Stimulated activated CD4-positive, alpha-beta T cell treated with anti-CD3 and anti-CD28 coated beads, Interleukin-2, amount 100 ng/mL, for 48 hours (primary cell): Measurements from ENCODE around the gene PCSK5.

Experiments
- DNase-seq, 2 donors: peaks; one replicate each; pipeline ENCODE4 v3.0.0-alpha.2; 2020

The PCSK5 gene

DNA sequence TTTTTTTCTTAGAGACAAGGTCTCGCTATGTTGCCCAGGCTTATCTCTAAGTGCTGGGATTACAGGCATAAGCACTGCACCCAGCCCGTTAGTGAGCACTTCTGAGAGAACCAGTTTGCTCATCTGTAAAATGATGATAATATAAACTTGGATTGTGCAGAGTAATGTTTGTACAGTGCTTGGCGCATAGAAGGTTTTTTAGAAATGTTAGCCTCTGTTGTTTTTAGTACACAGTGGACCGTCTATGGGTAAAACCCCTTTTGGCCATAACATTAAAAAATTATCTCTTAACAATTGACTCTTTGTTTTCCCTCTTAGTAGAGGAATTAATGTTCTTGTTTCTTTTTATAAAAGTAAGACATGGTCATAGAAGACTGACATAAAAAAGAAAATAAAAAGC is 202.1 kb downstream of the PCSK5 start:
- no peak for DNase-seq

DNA sequence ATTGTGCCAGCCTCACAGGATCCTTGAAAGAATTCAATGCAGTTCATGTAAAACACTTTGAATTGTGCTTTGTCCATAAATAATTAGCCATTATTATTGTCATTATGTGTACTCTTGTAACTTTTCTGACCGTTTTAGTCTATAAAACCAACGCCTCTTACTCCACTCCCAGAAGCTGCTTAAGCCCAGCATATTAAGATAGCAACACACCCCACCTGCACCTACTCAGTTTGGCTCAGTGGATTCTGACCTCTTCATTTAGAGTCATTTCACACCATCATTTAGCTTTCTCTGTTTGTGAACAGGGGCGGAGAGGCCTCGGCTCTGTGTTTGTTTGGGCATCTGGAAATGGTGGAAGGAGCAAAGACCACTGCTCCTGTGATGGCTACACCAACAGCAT is 205.1 kb downstream of the PCSK5 start:
- DNase-seq: no peak

DNA sequence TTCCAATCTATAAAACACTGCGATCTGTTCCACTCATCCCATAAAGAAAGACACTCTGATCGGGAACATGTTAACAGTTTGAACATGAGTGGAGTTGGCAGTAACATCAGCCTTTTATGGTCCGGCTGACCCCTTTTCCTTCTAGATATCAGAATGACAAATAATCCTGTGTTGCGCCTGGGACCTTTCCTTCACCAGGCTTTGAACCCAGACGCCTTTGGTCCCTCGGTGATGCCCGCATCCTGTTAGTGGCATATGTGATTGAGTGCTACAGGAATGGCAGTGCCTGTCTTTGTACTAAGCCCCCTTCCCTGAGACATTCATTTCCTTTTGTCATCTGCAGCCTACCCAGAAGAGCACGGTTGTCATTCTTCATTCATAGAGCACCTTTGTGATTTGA is 209.0 kb downstream of the PCSK5 start:
- DNase-seq: no peak

DNA sequence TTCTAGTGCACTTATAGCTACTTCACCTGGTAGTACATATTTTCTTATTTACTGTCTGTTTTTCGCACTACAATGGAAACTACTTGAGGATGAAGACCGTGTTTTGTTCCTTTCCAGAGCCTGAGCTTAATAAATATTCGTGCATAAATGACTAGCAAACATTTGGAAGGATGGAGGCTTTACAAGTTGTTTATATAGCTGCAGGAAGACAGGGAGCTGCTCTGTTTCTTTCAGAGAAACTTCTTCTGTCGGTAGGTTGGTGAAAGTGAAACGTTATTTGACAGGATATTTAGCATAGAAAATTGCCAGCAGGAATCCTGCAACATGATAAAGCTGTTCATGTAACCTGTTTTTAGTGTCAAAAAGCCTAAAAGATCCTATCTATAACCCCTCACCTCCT is 210.6 kb downstream of the PCSK5 start:
- DNase-seq: no peak

DNA sequence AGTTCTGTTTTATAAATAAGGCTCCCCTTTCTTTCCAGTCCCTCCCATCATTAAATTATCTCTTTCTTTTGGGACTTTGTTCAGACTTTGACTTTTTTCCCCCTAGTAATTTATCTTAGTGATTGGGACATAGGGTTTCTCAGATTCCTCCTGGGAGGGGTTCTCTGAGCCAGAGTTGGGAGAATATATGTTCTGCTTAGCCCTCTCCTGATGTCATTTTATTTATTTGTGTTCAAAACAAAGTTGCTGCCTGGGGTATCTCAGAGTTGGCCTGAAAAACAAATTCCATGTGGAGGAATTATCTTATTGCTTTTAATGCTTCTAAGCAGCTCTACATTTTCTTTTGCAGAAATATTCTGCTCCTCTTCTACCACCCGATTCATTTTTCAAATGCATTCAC is 211.0 kb downstream of the PCSK5 start:
- DNase-seq: no peak

DNA sequence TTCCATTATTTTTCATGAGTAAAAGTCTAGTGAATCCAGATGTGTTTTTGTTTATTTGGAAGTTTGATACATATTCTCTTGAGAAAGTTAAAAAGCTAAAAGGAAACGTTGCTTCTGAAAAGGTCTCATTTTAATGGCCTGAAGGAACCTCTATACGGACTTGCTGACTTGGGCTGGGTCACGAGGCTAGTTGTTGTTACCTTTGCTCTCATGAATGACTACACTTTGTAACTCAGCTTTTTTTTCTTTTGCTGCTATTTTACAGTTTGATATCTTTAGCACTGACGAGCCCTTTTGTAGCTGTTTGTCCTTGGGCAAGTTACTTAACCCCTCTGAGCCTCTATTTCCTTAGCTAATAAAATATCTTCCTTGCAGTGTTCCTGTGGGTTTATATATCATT is 211.5 kb downstream of the PCSK5 start:
- DNase-seq: no peak

DNA sequence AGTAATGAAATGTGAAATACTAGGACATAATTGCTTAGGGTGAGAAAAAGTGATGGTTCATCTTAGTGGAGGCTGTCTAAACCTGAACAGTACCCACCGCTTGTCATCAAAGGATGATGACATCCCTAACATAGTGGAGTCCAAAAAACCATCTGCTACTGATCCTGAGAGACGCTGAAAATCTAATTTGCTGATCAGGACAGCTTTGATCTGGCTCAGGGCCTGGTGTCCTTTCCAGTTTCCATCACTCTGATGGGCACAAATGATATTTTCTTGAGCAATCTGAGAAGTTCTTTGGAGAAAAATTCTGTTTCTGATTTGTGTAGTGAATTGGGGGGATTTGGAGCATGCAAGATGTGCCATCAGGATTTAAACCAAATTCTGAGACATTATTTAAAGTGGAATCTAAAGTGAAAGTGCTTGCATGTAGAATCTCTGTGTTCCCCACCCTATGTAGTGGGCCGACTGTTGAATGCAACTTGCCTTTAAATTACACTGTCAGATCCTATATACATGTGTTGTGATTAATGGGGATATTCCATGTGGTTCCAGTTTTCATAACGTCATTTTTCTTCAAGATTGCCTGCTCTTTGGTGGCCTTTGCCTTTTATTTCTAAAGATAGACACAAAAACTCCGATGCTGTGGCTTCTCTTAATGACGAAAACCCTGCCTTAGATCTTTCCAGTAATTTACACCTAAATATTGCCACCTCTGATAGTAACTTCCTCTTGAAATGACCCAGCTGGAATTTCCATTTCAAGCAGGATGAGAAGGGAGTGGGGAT is 213.2 kb downstream of the PCSK5 start:
- no peak for DNase-seq

DNA sequence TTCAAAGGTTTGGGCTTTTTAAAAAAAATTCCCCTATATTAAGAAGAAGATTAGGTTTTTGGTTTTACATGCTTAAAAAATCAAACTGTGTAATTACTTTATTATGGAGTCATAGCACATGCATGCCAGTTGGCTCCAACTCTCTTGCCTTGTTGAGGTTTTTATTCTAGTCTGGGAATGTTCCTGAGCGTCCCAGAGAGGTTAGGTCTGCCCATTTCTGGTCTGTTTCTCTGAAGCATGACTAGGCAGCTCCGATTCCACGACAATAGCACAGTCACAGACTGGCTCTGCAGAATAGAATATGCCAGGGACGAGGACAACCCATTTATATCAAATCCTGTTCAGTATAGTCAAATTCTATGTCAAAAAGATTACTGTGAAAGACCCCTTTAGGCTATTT is 217.0 kb downstream of the PCSK5 start:
- no peak for DNase-seq

DNA sequence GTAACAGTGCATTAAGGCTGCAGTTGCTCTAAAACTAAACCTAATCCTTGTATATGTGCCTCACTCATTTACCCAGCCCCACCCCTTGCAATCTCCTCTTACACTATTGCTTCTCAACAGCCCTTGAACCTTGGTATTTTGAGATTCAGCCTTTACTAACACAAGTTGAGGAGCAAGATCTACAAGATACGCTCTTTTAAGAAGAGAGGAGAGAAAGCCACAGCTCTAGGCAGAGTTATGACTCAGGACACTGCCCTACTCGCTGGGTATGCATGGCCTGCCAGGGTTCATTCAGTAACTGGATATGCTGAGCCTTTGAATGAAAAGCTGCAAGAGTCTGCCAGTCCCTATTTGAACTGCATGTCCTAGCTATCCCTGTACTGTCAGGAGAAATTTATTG is 219.5 kb downstream of the PCSK5 start:
- no peak for DNase-seq

DNA sequence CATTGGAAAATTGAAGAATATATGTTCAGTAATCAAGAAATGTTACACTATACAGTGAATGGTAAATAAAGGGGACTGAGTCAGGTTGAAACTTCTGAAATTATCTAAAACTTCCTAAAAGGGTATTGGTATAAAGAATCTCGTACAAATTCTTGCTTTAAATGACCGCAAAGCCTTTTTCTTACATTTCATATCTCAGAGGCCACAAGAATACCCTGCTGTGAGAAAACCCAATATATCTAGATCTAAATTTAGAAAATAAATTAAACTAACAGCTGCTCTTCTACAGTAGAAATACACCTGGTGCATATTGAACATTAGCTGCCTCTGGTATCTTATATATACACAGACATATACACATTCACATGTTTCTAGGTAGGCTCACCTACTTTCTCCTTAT is 221.7 kb downstream of the PCSK5 start:
- no peak for DNase-seq

DNA sequence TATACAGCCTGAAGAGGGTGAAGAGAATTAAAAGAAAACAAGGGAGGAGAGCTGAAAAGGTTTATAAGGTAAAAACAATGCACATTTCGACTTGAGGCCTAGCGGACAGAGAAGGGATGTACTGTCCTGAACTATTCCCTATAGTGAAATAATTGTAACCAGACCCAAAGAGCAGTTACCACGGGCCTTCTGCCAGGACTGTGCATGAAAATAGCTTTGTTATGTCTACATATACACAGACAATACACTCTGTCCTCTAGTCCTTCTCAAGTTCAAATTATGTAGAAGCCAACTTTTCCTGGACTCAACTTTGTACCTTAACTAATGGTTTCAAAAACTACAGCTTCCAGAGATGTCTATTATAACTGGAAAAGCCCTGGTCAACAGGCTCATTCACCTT is 223.7 kb downstream of the PCSK5 start:
- DNase-seq: no peak

DNA sequence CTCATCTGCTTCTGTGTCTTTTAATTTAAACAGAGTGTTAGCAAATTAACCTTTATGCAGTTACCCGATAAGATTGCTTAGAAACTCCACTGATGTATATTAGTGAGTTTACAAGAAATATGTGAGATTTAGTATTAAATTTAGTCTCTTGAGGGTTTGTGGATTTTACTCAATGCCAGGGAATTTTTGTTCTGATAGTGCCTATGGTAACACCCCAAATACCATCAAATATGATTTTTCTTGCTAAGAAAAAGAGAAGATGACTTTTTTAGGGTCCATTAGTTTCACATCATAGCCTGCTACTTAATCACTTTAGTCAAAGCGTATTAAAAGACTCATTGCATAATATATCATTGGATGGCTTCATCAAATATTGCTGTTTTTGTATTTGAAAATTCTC is 224.9 kb downstream of the PCSK5 start:
- DNase-seq: no peak

DNA sequence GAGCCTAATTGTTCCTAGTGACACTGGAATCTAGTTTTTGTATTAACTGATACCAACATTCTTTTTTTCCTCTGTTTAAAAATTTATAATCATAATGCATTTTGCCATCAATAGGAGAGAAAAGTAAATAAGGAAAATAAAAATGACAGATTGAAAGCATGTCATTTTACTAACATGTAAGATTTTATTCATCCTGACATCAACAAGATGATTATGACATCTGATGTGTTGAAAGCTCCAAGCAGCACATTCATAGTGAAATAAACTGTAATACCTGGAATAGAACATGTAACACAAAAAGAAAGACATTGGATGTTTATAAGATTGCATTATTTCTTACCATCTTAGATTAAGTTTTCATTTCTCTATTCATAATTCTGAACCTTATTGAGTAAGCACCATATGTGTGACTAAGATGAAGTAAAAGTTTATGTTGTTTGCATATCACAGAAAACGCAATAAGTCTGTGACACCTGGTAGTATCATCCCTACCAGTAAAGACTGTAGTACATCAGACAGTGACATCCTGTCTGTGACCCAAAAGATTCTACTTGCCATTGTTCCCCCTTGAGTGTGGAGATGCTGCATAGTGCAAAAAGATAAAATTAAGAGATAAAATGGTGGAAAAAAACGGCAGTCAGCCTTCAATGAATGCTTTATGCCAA is 225.6 kb downstream of the PCSK5 start:
- no peak for DNase-seq

DNA sequence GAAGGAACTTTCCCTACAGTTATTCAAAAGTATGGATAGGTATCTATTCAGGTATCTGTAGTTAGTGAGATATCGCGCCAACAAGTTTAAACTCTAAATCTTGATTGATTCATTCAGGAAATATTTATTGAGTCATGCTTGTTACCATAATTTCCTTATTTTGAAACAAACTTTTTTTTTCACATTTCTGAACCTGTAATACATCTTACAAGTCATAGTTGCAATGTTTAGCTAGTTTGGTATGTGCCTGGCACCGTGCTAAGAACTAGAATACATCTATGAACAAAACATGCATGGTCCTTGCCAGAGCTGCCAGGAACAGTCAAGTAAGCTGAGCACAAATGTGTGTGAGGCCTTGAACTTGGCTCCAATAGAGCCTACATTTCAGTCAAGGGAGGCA is 226.4 kb downstream of the PCSK5 start:
- no peak for DNase-seq

DNA sequence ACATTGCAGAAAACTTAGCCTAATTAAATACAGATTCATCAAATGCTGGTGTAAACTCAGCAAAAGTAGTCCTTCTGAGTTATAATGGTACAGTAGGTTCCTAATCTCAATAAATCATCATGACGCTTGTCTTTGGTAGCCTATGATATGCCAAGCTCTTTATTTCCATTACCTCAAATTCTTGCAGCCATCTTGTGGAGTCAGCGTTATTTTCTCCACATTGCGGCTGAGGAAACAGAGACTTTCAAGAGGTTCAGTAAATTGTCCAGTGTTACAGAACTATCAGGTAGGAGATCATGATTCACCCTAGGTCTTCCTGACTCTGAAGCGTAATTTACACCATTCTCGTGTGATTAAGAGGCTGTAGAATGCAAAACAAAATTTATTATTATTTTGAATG is 237.2 kb downstream of the PCSK5 start:
- no peak for DNase-seq

DNA sequence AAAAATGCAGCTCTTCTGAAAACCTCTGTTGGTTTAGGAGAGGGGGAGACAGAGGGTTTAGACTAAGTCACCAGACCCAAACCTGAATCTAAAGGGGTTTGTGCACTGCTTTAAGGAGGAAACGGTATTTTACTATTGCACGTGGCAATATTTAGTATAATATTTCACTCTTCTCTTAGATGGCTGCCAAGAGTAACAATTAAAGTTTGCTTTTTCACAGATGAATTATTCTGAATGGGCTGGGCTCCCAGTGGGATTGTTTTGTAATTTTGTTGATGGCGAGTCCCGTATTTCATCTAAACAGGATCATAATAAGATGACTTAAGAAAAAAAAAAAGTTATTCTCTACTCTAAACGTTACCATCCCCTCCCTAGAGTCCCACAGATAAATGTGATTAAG is 245.4 kb downstream of the PCSK5 start:
- no peak for DNase-seq

DNA sequence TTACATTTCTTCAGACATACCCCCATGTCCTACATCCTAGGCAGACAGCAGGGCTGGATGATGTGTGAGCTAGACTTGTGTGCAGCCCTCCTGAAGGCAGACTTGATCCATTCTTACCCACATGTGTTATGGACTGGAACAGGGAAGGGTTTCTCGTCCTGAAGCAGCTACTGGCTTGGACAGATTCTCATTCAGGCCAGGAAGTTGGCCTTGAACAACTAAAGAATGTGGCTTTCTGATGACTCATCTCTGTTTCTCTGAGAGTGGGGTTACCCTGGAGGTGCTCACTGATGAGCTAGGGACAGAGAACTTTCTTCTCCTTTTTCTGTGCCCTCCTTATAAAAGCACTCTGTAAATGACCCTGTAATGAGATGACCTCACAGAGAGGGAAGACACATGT is 246.5 kb downstream of the PCSK5 start:
- DNase-seq: no peak

DNA sequence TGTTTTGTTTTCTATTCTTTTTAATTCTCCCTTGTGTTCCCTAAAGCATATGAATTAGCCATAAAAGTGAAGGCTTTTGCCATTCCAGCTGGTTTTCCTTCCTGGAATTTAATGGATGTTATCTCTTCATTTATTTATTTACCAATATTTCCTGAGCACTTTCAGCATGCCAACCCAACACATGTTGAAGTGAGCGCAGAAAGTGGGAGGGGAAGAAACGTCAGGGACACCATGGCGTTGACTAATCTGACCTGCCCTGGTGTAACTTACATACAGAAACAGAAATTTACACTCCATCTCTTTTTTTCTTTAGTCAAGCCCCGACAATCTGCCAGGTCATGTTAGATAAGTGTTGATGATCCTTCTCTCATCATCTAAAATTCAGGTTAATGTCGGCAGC is 247.5 kb downstream of the PCSK5 start:
- no peak for DNase-seq

DNA sequence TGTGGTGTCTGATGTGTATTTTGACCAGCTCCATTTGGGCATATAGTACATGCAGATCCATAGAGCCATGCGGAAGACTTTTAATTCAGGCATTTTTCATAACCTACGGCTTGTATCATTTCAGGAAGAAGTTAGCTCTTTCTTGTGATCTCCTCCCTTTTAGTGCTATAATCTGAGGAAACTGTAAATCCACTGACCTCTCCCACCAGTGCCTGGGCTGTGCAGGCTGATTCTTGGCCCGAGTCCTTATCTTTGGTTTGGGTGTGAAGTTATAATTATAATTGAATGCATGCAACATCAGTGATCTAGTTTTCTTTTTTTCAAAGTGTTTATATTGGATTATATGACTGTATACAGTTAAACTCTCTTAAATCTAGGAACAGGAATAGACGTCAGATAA is 247.9 kb downstream of the PCSK5 start:
- DNase-seq: no peak

DNA sequence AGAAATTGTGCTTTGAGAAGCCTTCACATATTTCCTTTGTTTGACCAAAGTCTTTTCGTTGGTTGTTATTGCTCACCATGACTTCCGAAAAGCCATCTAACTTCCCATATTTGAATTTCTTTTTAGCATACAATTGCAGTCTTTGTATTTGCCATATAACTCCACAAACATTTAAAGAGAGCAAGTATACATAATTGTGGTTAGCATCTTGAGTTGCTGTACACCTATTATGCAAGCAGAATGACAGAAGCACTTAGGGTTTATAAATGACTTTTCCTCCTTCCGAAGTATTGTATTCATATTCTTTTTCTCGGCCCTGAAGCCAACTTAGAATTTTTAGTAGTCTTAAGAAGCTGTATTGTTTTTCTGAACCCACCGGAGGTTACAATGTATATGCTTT is 253.4 kb downstream of the PCSK5 start:
- no peak for DNase-seq

DNA sequence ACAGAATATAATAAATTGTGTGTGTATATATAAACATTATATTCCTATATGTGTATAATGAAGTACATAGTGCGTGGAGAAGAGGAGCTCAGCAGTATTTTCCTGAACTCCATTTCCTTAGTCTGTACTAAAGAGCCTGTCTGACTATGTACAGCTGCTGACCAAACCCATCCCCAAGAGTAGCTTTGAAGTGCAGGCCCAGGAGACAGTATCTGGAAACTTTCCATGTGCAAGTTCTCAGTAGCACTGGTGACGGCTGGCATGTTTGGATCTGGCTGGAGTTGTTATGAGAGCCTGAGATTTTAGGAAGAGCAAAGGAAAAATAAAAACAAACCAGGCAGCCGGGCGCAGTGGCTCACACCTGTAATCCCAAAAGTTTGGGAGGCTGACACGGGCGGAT is 259.5 kb downstream of the PCSK5 start:
- no peak for DNase-seq

DNA sequence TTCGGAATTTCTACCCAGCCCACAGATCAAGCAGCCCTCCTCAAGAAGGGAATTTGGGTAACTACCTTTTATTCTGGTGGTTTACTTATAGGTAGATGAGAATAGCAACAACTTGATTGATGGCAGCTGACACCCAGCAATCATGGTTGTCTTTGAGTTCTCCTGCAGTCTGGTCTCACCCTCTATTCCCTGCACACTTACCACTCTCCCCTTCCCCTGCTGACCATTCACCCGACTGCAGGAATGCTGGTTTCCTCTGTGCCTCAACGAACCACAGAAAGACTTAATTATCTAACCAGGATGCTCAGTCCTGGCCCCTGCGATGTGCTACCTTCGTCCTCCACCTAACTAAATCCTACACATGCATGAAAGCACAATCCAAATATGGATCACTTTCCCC is 260.8 kb downstream of the PCSK5 start:
- DNase-seq: no peak

DNA sequence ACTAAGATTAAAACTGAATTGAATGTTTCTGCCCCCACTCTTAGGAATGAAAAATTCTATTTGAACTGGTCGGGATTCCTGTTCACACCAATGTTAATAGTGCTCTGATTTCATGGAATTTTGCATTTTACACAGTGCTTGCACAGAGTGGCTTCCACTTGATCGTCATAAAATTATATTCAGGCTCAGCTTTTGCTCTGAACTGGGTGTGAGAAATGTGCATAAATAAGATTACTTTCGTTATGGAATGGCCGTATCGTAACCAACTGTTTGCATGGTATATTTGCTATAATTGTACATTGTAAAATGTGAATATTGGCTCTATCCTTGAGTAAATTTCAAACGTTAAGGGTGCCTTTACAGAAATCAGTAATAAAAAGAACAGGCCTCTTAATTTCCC is 262.9 kb downstream of the PCSK5 start:
- DNase-seq: no peak

DNA sequence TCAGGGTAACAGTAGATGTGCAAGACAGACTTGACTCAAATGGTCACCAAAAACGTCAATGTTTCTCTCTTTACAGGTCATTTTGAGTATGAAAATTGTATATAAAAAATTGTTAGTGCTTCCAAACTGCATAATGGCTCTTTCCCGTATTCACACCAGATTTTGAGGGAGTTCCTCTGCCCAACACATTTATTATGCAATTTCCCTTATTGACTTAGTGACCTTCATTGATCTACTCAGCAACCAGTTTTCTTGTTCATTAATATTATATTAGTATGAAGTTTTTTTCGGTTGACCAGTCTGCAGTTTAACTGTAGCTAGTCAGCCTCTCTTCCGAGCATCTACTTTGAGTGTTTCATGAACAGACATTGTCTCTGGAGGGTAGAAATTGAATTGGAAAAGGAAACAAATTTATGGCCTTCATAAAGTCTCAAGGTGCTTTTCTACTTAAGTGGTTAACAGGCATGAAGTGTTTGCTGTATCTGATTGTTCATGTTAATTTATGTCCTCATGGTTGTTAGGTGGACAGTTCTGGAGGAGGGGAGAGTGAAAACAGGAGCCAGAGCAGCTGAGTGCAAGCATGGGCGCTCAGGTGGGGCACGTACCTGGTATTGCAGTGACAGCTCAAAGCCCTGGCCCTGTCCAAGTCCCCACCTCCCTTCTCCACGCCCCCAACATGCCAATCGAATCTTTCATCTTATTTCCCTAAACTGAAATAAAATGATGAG is 263.6 kb downstream of the PCSK5 start:
- DNase-seq: no peak
